Upper lobe of left lung (tissue), 4 donors: ENCODE measurements around the gene ATP5PO.

Experiments used
- CTCF ChIP-seq, 6 experiments: fragments of 450-650 bp in 4 of 6; fragments of 200-600 bp in 2 of 6; sonication (generic) in 2 of 6; IDR thresholded peaks; one replicate each; pipeline ENCODE4 v1.5.1; 2016 to 2019; ENCODE audit warnings: antibody characterized with exemption in 6 of 6
- POLR2A ChIP-seq, 4 donors: fragments of 450-650 bp; IDR thresholded peaks; one replicate each; pipeline ENCODE4 v1.5.1; 2016 to 2017; ENCODE audit warnings: antibody characterized with exemption in 4 of 4, mild to moderate bottlenecking in 2 of 4

DNA sequence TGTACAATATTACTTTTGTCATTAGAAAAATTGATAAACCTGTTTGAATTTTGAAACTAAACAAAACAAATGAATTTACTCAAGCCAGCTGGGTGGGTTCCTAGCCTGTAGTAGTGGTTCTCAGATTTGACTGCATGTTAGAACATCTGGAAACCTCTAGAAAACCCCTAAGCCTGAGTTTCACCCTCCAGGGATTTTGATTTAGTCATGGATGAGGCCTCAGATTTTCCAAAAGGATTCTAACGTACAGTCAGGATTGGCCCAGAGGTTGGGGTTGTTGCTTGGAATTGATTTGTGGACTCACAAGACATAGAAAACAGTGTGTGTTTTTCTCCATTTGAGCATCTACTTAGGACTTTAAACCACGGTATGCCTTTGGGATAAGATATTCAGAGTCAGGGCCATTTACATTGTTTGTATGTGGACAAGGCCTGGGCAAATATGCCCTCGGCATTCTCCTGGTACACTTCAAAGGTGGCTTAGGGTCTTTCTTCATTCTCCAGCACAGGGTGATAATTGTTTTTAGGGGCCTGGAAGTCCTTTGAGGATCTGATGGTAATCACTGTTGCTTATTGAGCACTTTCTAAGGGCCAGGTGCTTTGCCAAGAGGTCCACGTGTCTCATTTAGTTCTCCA, 42.6 kb downstream of the ATP5PO start:
- TF ChIP-seq CTCF (IDR thresholded peaks at IDR 0.05), result no peak
- TF ChIP-seq POLR2A (IDR thresholded peaks at IDR 0.05), result no peak
